ENCODE data around the gene SIRT7.

DNA sequence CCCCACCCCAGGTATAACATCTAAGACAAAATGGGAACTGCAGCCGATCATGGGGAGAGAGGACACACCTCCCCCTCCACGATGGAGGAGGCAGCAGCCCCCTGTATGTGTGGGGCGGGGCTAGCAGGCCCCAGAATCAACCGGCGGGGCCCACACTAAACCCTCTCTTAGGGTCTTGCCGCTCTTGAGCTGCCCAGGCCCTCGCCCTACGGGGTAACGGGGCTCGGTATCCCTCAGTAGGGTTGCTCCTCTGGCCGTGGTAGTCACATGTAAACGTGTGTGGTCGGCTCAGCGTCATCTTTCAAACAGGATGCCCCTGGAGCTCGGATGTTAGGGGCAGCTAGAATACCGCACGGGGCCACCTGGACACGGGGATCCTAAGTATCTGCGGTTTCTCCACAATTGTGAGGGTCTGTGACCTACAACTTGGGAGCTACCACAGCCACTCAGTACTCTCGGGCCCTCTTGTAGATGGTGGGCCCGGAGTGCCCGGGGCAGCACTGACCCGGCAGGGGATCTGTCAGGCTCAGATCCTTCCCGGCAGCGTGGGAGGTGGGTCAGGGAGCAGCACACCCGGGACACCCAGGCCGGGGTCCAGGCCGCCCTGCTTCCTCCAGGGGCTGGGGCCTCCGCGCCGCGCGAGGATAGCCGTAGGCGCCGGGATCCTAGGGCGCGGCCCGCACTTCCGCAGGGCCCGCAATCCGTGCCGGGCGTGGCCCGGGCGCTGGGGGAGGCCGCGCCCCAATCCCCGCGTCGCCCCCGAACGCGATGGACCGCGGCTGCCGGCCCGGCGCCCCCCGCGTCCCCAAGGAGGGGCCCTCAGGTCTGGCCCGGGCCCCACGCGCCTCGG lies 47.6 kb downstream of the SIRT7 start:
- peak; percentile 33 for TF ChIP-seq POLR2A (IDR thresholded peaks at IDR 0.05)
- TF ChIP-seq, protein P1, sequence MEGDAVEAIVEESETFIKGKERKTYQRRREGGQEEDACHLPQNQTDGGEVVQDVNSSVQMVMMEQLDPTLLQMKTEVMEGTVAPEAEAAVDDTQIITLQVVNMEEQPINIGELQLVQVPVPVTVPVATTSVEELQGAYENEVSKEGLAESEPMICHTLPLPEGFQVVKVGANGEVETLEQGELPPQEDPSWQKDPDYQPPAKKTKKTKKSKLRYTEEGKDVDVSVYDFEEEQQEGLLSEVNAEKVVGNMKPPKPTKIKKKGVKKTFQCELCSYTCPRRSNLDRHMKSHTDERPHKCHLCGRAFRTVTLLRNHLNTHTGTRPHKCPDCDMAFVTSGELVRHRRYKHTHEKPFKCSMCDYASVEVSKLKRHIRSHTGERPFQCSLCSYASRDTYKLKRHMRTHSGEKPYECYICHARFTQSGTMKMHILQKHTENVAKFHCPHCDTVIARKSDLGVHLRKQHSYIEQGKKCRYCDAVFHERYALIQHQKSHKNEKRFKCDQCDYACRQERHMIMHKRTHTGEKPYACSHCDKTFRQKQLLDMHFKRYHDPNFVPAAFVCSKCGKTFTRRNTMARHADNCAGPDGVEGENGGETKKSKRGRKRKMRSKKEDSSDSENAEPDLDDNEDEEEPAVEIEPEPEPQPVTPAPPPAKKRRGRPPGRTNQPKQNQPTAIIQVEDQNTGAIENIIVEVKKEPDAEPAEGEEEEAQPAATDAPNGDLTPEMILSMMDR (IDR thresholded peaks at IDR 0.05) = no peak
